ENCODE results near the gene DEDD. TPM values are rescaled to one million over a fixed set of nuclear protein-coding genes. Genes with fewer than 3 reads are reported as not detected.

The DEDD gene
- total RNA-seq, 4 donors from 2014 or later: 24.4 to 47.0 (median 36.6) TPM

DNA sequence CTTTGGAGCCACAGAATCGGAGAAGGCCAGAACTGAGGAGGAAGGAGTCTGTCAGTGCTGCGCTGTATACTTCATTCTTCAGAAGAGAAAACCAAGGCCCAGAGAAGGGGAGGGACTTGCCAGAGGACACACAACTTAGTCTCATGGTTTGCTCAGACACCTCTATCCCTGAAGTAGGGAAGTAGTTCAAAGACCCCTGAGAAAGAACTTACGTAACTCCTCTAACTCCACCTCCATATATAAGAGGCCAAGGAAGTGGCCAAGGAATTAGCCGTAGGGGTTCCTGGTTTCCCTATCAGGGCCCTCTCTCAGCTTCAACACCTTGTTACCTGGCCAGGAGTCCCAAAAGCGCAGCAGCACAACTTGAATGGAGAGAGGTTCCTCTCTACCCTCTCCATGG is 42.5 kb downstream of the DEDD start:
- Histone ChIP-seq H3K36me3 (no peaks in the 10 kb centered on the region), H3K27ac (peak overlapping the region; percentile 92), H3K27me3 (no peaks in the 10 kb centered on the region), H3K9me3 (no peaks in the 10 kb centered on the region), H3K4me1 (peaks cover 42% of the 10 kb centered on the region), H3K4me3 (no peak overlapping the region)
- no peak for DNase-seq (ENCODE audit: low spot score in 2 of 2)
- 79% methylated on average over 5 of the region's 5 CpGs for WGBS
- TF ChIP-seq POLR2A (IDR thresholded peaks at IDR 0.05) (no peak), EP300 (IDR thresholded peaks at IDR 0.05) (no peak), POLR2AphosphoS5 (IDR thresholded peaks at IDR 0.05) (no peak)
- TF ChIP-seq, protein P1, sequence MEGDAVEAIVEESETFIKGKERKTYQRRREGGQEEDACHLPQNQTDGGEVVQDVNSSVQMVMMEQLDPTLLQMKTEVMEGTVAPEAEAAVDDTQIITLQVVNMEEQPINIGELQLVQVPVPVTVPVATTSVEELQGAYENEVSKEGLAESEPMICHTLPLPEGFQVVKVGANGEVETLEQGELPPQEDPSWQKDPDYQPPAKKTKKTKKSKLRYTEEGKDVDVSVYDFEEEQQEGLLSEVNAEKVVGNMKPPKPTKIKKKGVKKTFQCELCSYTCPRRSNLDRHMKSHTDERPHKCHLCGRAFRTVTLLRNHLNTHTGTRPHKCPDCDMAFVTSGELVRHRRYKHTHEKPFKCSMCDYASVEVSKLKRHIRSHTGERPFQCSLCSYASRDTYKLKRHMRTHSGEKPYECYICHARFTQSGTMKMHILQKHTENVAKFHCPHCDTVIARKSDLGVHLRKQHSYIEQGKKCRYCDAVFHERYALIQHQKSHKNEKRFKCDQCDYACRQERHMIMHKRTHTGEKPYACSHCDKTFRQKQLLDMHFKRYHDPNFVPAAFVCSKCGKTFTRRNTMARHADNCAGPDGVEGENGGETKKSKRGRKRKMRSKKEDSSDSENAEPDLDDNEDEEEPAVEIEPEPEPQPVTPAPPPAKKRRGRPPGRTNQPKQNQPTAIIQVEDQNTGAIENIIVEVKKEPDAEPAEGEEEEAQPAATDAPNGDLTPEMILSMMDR (IDR thresholded peaks at IDR 0.05): no peak

DNA sequence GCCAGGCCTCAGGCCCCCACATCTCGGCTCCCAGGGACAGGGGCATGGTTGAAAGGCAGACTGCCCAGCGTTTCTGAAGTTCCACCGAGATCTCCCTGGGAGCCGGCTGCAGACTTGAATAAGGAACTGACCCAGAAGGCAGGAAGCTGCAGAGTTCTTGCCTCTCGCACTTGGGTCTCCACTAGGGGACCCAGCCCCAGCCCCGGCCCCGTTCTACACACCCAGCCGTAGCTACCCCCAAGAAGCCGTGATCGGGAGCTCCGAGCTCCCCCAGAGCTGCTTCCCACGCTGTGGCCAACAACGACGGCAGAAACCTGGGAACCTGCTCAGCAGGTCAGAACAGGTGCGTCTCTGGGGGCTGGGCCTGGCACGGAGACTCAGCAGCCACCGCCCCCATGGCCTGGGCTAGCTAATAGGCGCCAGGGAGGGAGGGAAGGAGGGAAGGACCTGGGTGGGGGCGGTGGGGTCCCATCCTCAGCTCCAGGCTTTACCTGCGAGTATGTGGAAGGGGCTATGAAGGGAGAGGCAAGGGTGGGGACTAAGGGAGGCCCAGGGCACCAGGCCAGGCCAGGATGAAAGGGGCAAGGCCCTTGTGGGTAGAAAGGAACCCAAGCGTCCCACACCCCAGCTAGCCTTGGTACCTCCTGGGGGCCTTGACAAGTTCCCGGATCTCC is 43.1 kb downstream of the DEDD start, which contains the start of gene NECTIN4:
NECTIN4 (minus strand) TSS at position 308 of the 674 bp plus-strand sequence; CDS start at position 46, 262 bp downstream.
- 40% methylated on average over 11 of the region's 22 CpGs for WGBS
- H3K27me3 ChIP-seq: no peaks in the 10 kb centered on the region
- peak in 1 of 2 donors; percentile 24 for TF ChIP-seq POLR2A (IDR thresholded peaks at IDR 0.05)
- TF ChIP-seq, protein P1 (IDR thresholded peaks at IDR 0.05): no peak
- TF ChIP-seq POLR2AphosphoS5 (IDR thresholded peaks at IDR 0.05): peak in 2 of 3 donors; percentile 29 to 75
- TF ChIP-seq EP300 (IDR thresholded peaks at IDR 0.05): no peak
- no peaks in the 10 kb centered on the region for H3K36me3 ChIP-seq
- DNase-seq (ENCODE audit: low spot score in 2 of 2): peak; percentile 73 to 79
- peak within 1 kb of the TSS; percentile 92 for H3K27ac ChIP-seq
- H3K9me3 ChIP-seq: no peaks in the 10 kb centered on the region
- H3K4me1 ChIP-seq: peaks cover 46% of the 10 kb centered on the region
- peak within 1 kb of the TSS; percentile 45 for H3K4me3 ChIP-seq

DNA sequence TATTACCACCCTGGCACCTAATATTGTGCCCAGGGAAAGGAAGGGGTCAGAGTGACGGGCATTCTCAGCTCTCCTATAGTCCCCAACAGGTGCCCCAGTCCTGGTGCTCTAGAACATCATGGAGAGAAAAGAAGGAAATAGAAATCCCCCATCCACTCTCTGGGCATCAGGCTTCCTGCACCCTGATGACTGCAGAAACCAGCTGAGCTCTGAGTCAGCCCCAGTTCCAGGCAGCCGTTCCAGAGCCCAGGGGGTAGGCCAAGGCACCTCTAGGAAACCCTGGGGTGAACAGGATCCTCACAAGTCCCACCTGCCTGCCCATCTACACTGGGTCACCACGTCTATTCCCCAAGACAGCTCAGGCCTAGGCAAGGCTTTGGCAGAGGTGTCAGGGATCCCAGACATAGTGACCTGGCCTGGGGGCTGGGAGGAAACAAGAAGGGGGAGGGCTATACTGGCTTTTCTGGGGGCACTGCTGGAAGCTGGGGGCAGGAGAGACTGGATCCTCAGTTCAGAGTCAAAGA is 43.8 kb downstream of the DEDD start:
- Histone ChIP-seq H3K27ac (peak overlapping the region; percentile 92), H3K4me3 (peak overlapping the region; percentile 45), H3K4me1 (peaks cover 54% of the 10 kb centered on the region), H3K36me3 (no peaks in the 10 kb centered on the region), H3K27me3 (no peaks in the 10 kb centered on the region), H3K9me3 (no peaks in the 10 kb centered on the region)
- DNase-seq (ENCODE audit: low spot score in 2 of 2): peak in 1 of 2 donors; percentile 50
- TF ChIP-seq EP300 (IDR thresholded peaks at IDR 0.05) (no peak), POLR2AphosphoS5 (IDR thresholded peaks at IDR 0.05) (no peak), POLR2A (IDR thresholded peaks at IDR 0.05) (no peak)
- TF ChIP-seq, protein P1 (IDR thresholded peaks at IDR 0.05): no peak
- 64% methylated on average over 3 of the region's 3 CpGs for WGBS

DNA sequence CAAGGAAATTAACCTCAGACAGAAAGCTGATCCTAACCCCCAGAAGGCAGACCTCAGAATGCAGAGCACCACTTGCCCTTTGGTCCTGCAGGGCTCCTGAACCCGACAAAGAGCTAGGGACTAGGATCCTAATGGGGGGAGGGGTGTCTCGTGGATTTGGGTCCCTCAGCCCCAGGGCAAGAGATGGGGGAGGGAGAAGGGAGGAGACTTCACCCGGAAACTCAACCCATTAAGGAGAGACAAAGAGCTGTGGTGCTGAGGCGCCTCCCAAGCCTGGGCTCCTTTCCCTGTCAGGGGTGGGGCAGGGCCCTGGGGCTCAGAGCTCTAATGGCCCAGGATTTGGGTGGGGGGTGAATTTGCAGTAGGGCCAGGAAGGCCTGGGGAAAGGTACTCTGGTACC is 46.0 kb downstream of the DEDD start:
- WGBS: no CpG with 5 or more reads among the region's 4 CpGs
- H3K36me3 ChIP-seq: no peaks in the 10 kb centered on the region
- peak in 1 of 2 donors; percentile 59 for DNase-seq (ENCODE audit: low spot score in 2 of 2)
- H3K9me3 ChIP-seq: no peaks in the 10 kb centered on the region
- H3K27ac ChIP-seq: peak overlapping the region; percentile 92
- H3K4me3 ChIP-seq: peak overlapping the region; percentile 45
- H3K27me3 ChIP-seq: no peaks in the 10 kb centered on the region
- TF ChIP-seq, protein P1 (IDR thresholded peaks at IDR 0.05): no peak
- no peak for TF ChIP-seq POLR2AphosphoS5 (IDR thresholded peaks at IDR 0.05)
- no peak for TF ChIP-seq POLR2A (IDR thresholded peaks at IDR 0.05)
- no peak for TF ChIP-seq EP300 (IDR thresholded peaks at IDR 0.05)
- peaks cover 67% of the 10 kb centered on the region for H3K4me1 ChIP-seq

DNA sequence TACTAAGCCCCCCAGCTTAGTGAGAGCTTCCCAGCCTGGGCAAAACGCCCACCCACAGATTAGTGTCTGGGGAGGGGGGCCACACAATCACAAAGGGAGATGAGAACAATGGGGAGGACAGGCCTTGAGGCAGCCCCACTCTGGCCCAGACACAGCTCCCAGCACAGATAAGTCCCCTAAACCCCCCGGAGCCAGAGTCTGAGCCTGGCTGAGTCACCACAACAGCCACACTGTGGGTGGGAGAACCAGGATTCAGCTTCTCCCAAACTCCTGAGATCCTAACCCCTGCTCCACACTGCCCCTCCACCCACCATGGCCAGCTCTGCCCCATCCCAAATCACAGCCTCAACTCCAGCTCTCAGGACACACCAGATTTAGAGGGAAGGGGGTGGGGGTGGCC is 47.3 kb downstream of the DEDD start:
- H3K4me3 ChIP-seq: peak overlapping the region; percentile 45

More for the DNA sequence above, 47.3 kb downstream of the DEDD start:
- H3K4me1 ChIP-seq: peaks cover 62% of the 10 kb centered on the region
- no peaks in the 10 kb centered on the region for H3K36me3 ChIP-seq
- no peaks in the 10 kb centered on the region for H3K27me3 ChIP-seq
- 58% methylated on average over 2 of the region's 2 CpGs for WGBS
- H3K27ac ChIP-seq: peak overlapping the region; percentile 92
- TF ChIP-seq, protein P1 (IDR thresholded peaks at IDR 0.05): no peak
- no peak for TF ChIP-seq POLR2A (IDR thresholded peaks at IDR 0.05)
- H3K9me3 ChIP-seq: no peaks in the 10 kb centered on the region
- DNase-seq (ENCODE audit: low spot score in 2 of 2): no peak

Measured in suprapubic skin (tissue), 4 donors.